ENCODE data around the gene ELAPOR1.

ELAPOR1 gene, protein sequence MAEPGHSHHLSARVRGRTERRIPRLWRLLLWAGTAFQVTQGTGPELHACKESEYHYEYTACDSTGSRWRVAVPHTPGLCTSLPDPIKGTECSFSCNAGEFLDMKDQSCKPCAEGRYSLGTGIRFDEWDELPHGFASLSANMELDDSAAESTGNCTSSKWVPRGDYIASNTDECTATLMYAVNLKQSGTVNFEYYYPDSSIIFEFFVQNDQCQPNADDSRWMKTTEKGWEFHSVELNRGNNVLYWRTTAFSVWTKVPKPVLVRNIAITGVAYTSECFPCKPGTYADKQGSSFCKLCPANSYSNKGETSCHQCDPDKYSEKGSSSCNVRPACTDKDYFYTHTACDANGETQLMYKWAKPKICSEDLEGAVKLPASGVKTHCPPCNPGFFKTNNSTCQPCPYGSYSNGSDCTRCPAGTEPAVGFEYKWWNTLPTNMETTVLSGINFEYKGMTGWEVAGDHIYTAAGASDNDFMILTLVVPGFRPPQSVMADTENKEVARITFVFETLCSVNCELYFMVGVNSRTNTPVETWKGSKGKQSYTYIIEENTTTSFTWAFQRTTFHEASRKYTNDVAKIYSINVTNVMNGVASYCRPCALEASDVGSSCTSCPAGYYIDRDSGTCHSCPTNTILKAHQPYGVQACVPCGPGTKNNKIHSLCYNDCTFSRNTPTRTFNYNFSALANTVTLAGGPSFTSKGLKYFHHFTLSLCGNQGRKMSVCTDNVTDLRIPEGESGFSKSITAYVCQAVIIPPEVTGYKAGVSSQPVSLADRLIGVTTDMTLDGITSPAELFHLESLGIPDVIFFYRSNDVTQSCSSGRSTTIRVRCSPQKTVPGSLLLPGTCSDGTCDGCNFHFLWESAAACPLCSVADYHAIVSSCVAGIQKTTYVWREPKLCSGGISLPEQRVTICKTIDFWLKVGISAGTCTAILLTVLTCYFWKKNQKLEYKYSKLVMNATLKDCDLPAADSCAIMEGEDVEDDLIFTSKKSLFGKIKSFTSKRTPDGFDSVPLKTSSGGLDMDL

GRCh38 chr1:109113590-109114341 lies at the start of gene ELAPOR1:
Gene ELAPOR1 (plus strand): TSS chr1:109114115. CDS start chr1:109114184, 69 bp downstream.
- DNase-seq = peak; percentile 73

GRCh38 chr1:109065137-109065536 lies 48.8 kb upstream of the ELAPOR1 start:
- no peak for DNase-seq

DNA sequence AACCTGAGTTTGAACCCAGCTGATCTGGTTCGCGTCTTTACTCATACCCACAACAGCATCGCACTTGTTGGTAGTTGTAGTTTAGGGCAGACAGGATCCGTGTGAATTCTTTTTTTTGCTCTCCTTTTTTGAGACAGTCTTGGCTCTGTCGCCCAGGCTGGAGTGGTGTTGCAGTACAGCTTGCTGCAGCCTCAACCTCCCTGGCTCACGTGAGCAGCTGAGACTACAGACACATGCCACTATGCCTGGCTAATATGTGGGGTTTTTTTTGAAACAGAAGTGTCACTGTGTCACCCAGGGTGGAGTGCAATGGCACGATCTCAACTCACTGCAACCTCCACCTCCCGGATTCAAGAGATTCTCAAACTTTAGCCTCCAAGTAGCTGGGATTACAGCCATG lies 46.0 kb upstream of the ELAPOR1 start:
- no peak for DNase-seq

GRCh38 chr1:109069294-109069693 lies 44.6 kb upstream of the ELAPOR1 start:
- no peak for DNase-seq

DNA sequence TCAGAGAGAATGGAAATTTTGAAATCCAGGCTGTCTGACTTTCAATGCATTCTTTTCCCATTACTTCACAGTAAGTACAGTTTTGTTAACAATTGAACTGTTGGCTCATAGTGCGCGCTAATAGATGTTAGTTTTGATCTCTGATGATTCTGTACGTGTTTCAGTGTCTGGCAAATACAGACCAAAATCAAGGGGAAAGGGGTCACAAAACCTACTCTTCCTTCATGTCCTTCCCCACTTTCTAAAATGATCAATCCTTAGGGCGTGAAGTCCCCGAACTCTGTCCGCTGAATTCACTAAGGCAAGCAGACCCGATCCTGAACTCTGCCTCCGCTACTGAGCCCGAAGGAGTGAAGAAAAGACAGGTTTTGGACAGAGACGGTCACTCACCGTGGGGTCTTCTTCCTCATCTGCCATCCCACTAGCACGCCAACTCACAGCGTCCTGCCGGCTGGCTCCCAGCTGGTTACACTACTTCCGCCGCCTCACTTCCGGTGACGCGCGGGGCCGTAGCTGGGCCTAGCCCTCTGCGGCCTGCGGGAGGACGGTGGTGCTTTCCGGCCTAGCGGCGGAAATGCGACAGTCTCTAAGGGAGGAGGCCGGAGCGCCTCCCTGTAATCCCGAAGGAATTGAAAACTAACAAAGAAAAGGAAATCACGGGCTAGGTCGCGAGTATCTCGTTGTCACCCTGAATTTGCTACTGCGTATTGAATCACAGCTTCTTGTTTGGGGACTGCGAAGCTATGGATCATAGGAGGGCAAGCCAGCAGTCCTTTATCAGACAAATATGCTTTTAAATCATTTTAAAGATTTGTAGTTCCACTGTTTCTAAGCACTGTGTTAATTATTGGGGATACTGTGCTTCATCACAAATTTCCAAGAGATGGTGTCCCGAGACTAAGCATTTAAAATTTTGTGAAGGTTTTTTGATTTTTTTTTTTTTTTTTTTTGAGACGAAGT lies 38.1 kb upstream of the ELAPOR1 start, which contains the start of gene TAF13:
Gene TAF13, minus strand, starts transcription at position 473 of the 960 bp plus-strand sequence. Its CDS starts 56 bp downstream, at position 417.
- DNase-seq = peak; percentile 82

DNA sequence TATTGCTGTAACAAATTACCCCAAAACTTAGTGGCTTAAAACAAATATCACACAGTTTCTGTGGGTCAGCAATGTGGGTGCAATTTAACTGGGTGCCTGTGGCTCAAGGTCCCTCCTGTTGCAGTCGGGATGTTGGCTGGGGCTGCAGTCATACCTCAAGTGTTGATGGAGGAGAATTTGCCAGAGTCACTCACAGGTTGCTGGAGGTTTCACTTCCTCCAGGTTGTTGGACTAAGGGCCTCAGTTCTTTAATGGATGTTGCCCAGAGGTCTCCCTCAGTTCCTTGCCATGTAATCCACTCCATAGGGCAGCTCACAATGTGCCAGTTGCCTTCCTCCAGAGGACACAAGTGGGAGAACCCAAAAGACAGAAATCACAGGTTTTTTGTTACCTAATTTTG lies 35.6 kb upstream of the ELAPOR1 start:
- no peak for DNase-seq

GRCh38 chr1:109079240-109079622 lies 34.7 kb upstream of the ELAPOR1 start:
- no peak for DNase-seq

- DNase-seq = no peak
These were observed 33.4 kb upstream of the ELAPOR1 start for GRCh38 chr1:109080441-109081082.

- no peak for DNase-seq
These were observed 30.4 kb upstream of the ELAPOR1 start for GRCh38 chr1:109083501-109083900.

DNA sequence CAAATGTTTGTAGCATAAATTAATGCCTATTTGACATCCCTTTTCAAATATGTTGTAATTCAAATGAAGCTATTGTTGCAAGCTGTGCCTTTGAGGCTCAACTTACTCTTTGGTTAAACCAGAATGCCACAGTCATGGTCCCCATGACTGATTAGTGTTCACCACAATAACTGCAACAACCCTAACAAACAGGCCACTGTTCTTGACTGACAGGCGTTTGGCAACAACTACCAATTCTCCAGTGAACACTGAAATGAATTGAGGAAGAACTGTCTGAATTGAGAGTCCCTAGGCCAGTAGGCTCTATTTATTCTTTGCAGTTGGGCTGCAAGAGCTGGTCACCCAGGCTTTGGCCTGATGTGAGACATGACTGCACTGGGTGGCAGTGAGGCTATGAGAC lies 30.0 kb upstream of the ELAPOR1 start:
- DNase-seq = no peak

DNA sequence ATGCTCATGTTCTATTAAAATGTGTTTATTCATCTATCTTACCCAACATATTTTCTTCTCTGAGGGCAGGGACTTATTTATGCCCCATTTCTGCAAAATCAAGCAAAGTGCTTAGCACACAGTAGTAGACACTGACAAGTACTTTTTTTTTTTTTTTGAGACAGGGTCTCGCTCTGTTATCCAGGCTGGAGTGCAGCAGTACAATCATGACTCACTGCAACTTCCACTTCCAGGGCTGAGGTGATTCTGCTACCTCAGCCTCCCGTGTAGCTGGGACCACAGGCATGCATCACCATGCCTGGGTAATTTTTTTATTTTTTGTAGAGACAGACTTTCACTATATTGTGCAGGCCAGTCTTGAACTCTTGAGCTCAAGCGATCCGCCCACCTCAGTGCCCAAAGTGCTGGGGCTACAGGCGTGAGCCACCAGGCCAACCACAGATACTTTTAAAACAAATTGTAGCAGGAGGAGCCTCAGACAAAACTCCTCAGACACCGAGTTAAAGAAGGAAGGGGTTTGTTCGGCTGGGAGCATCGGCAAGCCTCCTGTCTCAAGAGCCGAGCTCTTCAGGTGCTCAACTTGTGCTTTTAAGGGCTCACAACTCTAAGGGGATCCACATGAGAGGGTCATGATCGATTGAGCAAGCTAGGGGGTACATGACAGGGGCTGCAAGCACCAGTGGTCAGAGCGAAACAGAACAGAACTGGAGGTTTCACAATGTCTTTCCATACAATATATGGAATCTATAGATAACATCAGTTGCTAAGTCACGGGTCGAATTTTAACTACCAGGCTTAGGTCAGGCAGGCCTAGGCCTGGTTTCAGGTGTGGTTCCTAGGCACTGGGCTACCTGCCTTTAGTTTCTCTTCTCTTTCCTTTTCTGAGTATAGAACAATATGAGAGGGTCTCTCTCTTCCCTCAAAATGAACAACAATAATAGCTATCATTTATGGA lies 29.1 kb upstream of the ELAPOR1 start:
- DNase-seq = no peak

GRCh38 chr1:109089242-109090015 lies 24.5 kb upstream of the ELAPOR1 start:
- DNase-seq = no peak

GRCh38 chr1:109090196-109091077 lies 23.5 kb upstream of the ELAPOR1 start, which contains the start of gene TMEM167B:
Gene TMEM167B (plus strand): TSS chr1:109090764. CDS start chr1:109090873, 109 bp downstream.
- DNase-seq = peak; percentile 81

GRCh38 chr1:109091078-109091838 lies 22.7 kb upstream of the ELAPOR1 start:
- DNase-seq = no peak

DNA sequence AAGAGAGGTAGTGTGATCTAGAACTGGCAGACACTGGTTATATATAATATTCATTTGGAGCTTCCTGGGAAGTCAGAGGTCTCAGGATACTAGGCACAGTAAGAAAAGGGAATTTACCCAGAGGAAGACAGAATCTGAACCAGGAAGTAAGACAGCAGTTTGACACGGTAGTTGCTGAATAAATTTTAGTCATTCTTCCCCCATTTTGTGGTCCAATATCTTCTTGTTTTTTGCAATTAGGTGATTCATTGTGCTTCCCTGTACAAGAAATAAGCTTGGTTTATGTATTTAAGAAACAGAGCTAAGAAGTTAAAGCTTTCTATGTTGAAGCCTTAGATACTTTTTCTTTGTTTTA lies 22.1 kb upstream of the ELAPOR1 start:
- no peak for DNase-seq

DNA sequence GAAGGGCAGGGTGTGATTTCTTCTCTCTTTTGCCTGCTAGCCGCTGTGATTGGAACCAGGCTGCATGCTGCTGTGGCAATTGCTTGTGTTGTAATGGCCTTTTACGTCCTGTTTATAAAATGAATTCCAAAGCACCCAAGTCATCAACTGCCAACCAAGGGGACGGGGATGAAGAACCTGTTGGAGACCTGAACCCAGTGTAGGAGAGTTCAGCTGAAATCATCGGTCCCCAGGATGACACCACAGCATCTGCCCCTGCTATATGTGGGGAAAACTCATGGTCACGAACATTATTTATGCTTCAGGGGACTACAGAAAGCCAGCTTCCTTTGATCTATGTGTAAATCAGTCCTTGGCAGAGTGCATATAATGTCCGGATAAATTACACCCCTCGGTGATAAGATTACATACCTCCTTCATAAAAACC lies 19.5 kb upstream of the ELAPOR1 start:
- no peak for DNase-seq

GRCh38 chr1:109094871-109095270 lies 19.0 kb upstream of the ELAPOR1 start:
- DNase-seq = no peak
